Gastroesophageal sphincter (tissue), 3 donors: Measurements from ENCODE around the gene SLC35F1.

Experiments
- CTCF ChIP-seq, 4 experiments: fragments of 200-600 bp in 2 of 4; fragments of 450-650 bp in 2 of 4; sonication (generic) in 1 of 4; IDR thresholded peaks; one replicate each; pipeline ENCODE4 v1.5.1; 2017 to 2019; ENCODE audit warnings: antibody characterized with exemption in 4 of 4, mild to moderate bottlenecking in 2 of 4, moderate library complexity in 2 of 4
- POLR2A ChIP-seq, 2 donors: fragments of 450-650 bp; IDR thresholded peaks; one replicate each; pipeline ENCODE4 v1.6.1; 2017; ENCODE audit warnings: antibody characterized with exemption in 2 of 2, mild to moderate bottlenecking in 2 of 2, moderate library complexity in 1 of 2
- POLR2AphosphoS5 ChIP-seq: sonication (generic); formaldehyde crosslinking; IDR thresholded peaks from one replicate; pipeline ENCODE4 v1.6.1; 2017; ENCODE audit warnings: antibody characterized with exemption

GRCh38 chr6:117930645-117931044 is 23.6 kb downstream of the SLC35F1 start:
- TF ChIP-seq CTCF (IDR thresholded peaks at IDR 0.05) (no peak), POLR2AphosphoS5 (no peak), POLR2A (IDR thresholded peaks at IDR 0.05) (no peak)
